ENCODE results near the gene MYL3. TPM values are rescaled to one million over a fixed set of nuclear protein-coding genes. Genes with fewer than 3 reads are reported as not detected.

MYL3 gene
- total RNA-seq, 5 donors from 2014 or later (not counting 1 experiment from before 2014, with no cell fraction given): not detected

DNA sequence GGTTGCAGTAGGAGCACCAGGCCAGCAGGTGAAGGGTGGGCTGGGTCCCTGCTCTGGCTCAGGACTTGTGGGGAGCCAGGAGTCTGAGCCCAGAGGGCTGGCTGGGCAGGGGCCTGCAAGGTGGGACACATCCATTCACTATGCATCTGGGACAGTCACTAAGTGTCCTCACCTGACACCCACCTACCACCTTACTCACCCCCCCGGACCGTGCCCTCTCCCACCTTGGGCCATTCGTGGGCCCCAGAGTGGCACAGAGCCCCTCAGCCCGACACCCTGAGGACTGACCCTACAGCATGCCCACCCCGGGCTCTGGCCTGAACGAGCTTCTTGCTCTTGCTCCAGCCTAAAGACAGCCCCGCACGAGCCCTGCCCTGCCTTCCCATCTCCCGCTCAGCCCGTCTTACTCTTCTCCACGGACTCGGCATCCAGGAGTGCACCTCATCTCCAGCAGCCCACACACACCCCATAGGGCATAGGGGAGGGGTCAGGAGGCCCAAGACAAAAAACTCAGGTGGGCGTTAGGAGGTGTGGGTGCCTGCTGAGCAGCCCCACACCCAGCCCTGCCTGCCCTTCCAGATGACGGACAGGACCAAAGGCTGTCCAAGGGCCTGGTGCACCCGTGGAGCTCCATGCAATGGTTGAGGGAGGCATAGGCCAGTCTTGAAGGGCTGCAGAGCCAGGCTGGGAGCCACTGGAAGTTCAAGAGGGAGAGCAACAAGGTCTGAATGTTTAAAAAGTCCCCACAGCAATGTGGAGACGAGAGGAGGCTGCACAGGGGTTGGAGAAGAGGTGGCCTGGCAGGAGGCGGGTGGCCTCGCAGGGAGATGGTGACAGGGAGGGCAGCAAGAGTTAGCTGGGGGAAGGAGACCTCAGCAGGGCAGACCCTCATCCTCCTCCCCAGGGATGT, 41.3 kb upstream of the MYL3 start:
- DNase-seq (no peak), ATAC-seq (replicated peaks in 1 of 4) (no peak)
- Mint-ChIP-seq H3K9me3 (no peaks in the 10 kb centered on the region), H3K36me3 (no peaks in the 10 kb centered on the region), H3K4me3 (no peak overlapping the region), H3K27me3 (no peaks in the 10 kb centered on the region), H3K27ac (no peak overlapping the region), H3K4me1 (peaks cover 4 to 5% (median 4%) of the 10 kb centered on the region in 3 donors)
- Histone ChIP-seq H3K36me3 (ENCODE audit: control insufficient read depth in 2 of 2, extremely low read depth in 1 of 2, insufficient read depth in 1 of 2, low read length in 1 of 2) (no peaks in the 10 kb centered on the region), H3K4me1 (ENCODE audit: control insufficient read depth in 1 of 2, extremely low read depth in 1 of 2, insufficient read depth in 2 of 2, low read length in 2 of 2) (peaks cover 0 to 10% of the 10 kb centered on the region in 2 experiments), H3K27ac (ENCODE audit: low read length) (no peak overlapping the region), H3K27me3 (replicated peaks in 1 of 2; ENCODE audit: control insufficient read depth in 2 of 2, extremely low read depth in 1 of 2, insufficient read depth in 2 of 2, low read length in 1 of 2) (peaks cover 0 to 32% of the 10 kb centered on the region in 2 experiments), H3K4me3 (ENCODE audit: control insufficient read depth in 1 of 2, extremely low read depth in 1 of 2, low read length in 1 of 2) (no peak overlapping the region), H3K9me3 (no peaks in the 10 kb centered on the region)
- WGBS (ENCODE audit: insufficient coverage): 78% methylated on average over 5 of the region's 18 CpGs
- CTCF ChIA-PET: interaction anchor here in 1 of 2 donors (0.5 kb wide), 1 partner anchor 1393 kb away, joined by 7 read pairs; no protein-coding TSS in a partner anchor
- POLR2A ChIA-PET: no interaction called here

DNA sequence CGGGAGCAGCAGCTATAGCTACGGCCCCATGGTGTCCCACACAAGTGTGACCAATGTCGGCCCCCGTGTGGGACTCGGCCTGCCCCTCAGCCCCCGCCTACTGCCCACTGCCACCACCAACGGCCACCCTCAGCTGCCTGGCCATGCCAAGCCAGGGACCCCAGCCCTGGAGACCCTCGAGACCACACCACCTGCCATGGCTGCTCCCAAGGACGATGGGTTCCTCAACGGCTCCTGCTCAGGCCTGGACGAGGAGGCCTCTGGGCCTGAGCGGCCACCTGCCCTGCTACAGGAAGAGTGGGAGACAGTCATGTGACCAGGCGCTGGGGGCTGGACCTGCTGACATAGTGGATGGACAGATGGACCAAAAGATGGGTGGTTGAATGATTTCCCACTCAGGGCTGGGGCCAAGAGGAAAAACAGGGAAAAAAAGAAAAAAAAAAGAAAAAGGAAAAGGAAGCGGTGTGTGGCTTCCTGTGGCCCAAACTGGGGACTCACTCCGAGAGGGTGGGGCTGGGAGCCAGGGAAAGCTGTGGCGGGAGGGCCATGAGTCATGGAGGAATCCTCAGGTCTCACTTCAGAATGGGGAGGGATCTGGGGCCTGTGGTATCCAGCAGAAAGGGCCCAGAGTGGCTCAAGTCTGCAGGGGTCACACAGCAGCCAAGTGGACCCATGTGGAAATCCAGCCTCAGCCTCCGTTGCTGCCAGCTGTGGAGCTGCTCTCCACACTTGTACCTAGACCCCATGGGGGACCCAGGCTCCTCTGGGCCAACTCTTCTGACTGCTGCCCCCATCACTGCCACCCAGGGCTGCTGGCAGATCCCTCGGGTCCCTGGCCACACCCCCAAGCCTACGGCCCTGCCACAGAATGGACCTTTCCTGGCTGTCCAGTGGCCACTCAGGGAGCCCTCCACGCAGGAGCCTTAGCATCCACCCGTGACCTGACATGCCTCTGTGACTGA, 40.4 kb upstream of the MYL3 start:
- Histone ChIP-seq H3K9me3 (no peaks in the 10 kb centered on the region), H3K27me3 (replicated peaks in 1 of 2; ENCODE audit: control insufficient read depth in 2 of 2, extremely low read depth in 1 of 2, insufficient read depth in 2 of 2, low read length in 1 of 2) (peaks cover 0 to 32% of the 10 kb centered on the region in 2 experiments), H3K4me1 (ENCODE audit: control insufficient read depth in 1 of 2, extremely low read depth in 1 of 2, insufficient read depth in 2 of 2, low read length in 2 of 2) (peaks cover 0 to 7% of the 10 kb centered on the region in 2 experiments), H3K36me3 (ENCODE audit: control insufficient read depth in 2 of 2, extremely low read depth in 1 of 2, insufficient read depth in 1 of 2, low read length in 1 of 2) (no peaks in the 10 kb centered on the region), H3K27ac (ENCODE audit: low read length) (no peak overlapping the region), H3K4me3 (ENCODE audit: control insufficient read depth in 1 of 2, extremely low read depth in 1 of 2, low read length in 1 of 2) (no peak overlapping the region)
- Mint-ChIP-seq H3K9me3 (no peaks in the 10 kb centered on the region), H3K4me1 (peaks cover 0 to 4% (median 2%) of the 10 kb centered on the region in 3 donors), H3K4me3 (no peak overlapping the region), H3K36me3 (no peaks in the 10 kb centered on the region), H3K27ac (no peak overlapping the region), H3K27me3 (peaks cover 6 to 8% of the 10 kb centered on the region in 2 donors)
- ChIA-PET CTCF (interaction anchor here in 1 of 2 donors (0.5 kb wide), 1 partner anchor 1392 kb away, joined by 7 read pairs; no protein-coding TSS in a partner anchor), POLR2A (no interaction called here)
- ATAC-seq (replicated peaks in 1 of 4): no peak
- WGBS (ENCODE audit: insufficient coverage): 82% methylated on average over 14 of the region's 21 CpGs
- no peak for DNase-seq

DNA sequence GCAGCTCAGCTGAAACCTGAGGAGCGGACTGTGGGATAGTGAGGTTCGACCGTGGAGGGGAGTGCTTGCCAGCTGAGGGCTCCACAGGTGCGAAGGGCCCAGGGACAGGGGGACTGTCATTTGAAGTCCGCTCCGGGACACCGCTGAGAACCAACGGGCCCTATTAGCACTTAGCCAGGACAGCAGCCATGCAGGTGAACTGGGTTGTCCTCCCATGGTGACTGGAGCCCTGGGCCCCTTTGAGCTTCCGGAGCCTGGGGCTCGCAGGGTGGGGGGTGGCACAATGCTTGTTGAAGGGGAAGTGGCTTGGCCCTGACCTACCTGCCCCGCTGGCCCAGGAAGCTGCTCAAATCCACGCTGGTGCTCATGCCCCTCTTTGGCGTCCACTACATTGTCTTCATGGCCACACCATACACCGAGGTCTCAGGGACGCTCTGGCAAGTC, 39.0 kb upstream of the MYL3 start:
- H3K4me3 Mint-ChIP-seq: no peak overlapping the region
- Histone ChIP-seq H3K9me3 (no peaks in the 10 kb centered on the region), H3K4me1 (ENCODE audit: control insufficient read depth in 1 of 2, extremely low read depth in 1 of 2, insufficient read depth in 2 of 2, low read length in 2 of 2) (peaks cover 0 to 13% of the 10 kb centered on the region in 2 experiments), H3K4me3 (ENCODE audit: control insufficient read depth in 1 of 2, extremely low read depth in 1 of 2, low read length in 1 of 2) (no peak overlapping the region), H3K27ac (ENCODE audit: low read length) (no peak overlapping the region), H3K36me3 (ENCODE audit: control insufficient read depth in 2 of 2, extremely low read depth in 1 of 2, insufficient read depth in 1 of 2, low read length in 1 of 2) (no peaks in the 10 kb centered on the region), H3K27me3 (replicated peaks in 1 of 2; ENCODE audit: control insufficient read depth in 2 of 2, extremely low read depth in 1 of 2, insufficient read depth in 2 of 2, low read length in 1 of 2) (peaks cover 0 to 43% of the 10 kb centered on the region in 2 experiments)
- peaks cover 13 to 16% of the 10 kb centered on the region in 2 donors for H3K27me3 Mint-ChIP-seq
- WGBS (ENCODE audit: insufficient coverage): 97% methylated on average over 9 of the region's 15 CpGs
- ChIA-PET POLR2A (no interaction called here), CTCF (no interaction called here)
- ATAC-seq (replicated peaks in 1 of 4) (no peak), DNase-seq (no peak)
- no peaks in the 10 kb centered on the region for H3K9me3 Mint-ChIP-seq
- H3K36me3 Mint-ChIP-seq: no peaks in the 10 kb centered on the region
- no peak overlapping the region for H3K27ac Mint-ChIP-seq
- H3K4me1 Mint-ChIP-seq: peaks cover 0 to 4% (median 3%) of the 10 kb centered on the region in 3 donors

- Mint-ChIP-seq H3K27ac (no peak overlapping the region), H3K27me3 (peaks cover 16 to 18% of the 10 kb centered on the region in 2 donors), H3K9me3 (no peaks in the 10 kb centered on the region), H3K4me3 (no peak overlapping the region), H3K36me3 (no peaks in the 10 kb centered on the region), H3K4me1 (peaks cover 0 to 4% (median 3%) of the 10 kb centered on the region in 3 donors)
- peaks cover 0 to 43% of the 10 kb centered on the region in 2 experiments for H3K27me3 ChIP-seq (replicated peaks in 1 of 2; ENCODE audit: control insufficient read depth in 2 of 2, extremely low read depth in 1 of 2, insufficient read depth in 2 of 2, low read length in 1 of 2)
- H3K9me3 ChIP-seq: no peaks in the 10 kb centered on the region
- H3K4me3 ChIP-seq (ENCODE audit: control insufficient read depth in 1 of 2, extremely low read depth in 1 of 2, low read length in 1 of 2): no peak overlapping the region
- ATAC-seq (replicated peaks in 1 of 4) (no peak), DNase-seq (no peak)
- ChIA-PET POLR2A (no interaction called here), CTCF (no interaction called here)
- peaks cover 0 to 13% of the 10 kb centered on the region in 2 experiments for H3K4me1 ChIP-seq (ENCODE audit: control insufficient read depth in 1 of 2, extremely low read depth in 1 of 2, insufficient read depth in 2 of 2, low read length in 2 of 2)
- H3K27ac ChIP-seq (ENCODE audit: low read length): no peak overlapping the region
- no peaks in the 10 kb centered on the region for H3K36me3 ChIP-seq (ENCODE audit: control insufficient read depth in 2 of 2, extremely low read depth in 1 of 2, insufficient read depth in 1 of 2, low read length in 1 of 2)
- 89% methylated on average over 16 of the region's 17 CpGs for WGBS (ENCODE audit: insufficient coverage)
Measured at GRCh38 chr3:46901591-46902187, 38.4 kb upstream of the MYL3 start.

GRCh38 chr3:46901061-46901460, 37.8 kb upstream of the MYL3 start:
- POLR2A ChIA-PET: no interaction called here
- H3K9me3 Mint-ChIP-seq: no peaks in the 10 kb centered on the region
- DNase-seq: no peak

More at GRCh38 chr3:46901061-46901460, 37.8 kb upstream of the MYL3 start:
- Histone ChIP-seq H3K4me1 (ENCODE audit: control insufficient read depth in 1 of 2, extremely low read depth in 1 of 2, insufficient read depth in 2 of 2, low read length in 2 of 2) (peaks cover 0 to 13% of the 10 kb centered on the region in 2 experiments), H3K27ac (ENCODE audit: low read length) (no peak overlapping the region), H3K4me3 (ENCODE audit: control insufficient read depth in 1 of 2, extremely low read depth in 1 of 2, low read length in 1 of 2) (no peak overlapping the region), H3K36me3 (ENCODE audit: control insufficient read depth in 2 of 2, extremely low read depth in 1 of 2, insufficient read depth in 1 of 2, low read length in 1 of 2) (no peaks in the 10 kb centered on the region), H3K27me3 (replicated peaks in 1 of 2; ENCODE audit: control insufficient read depth in 2 of 2, extremely low read depth in 1 of 2, insufficient read depth in 2 of 2, low read length in 1 of 2) (peaks cover 0 to 45% of the 10 kb centered on the region in 2 experiments), H3K9me3 (no peaks in the 10 kb centered on the region)
- Mint-ChIP-seq H3K4me3 (no peak overlapping the region), H3K27ac (no peak overlapping the region), H3K4me1 (peaks cover 0 to 4% (median 3%) of the 10 kb centered on the region in 3 donors), H3K27me3 (peaks cover 19 to 20% of the 10 kb centered on the region in 2 donors), H3K36me3 (no peaks in the 10 kb centered on the region)
- WGBS (ENCODE audit: insufficient coverage): 73% methylated on average over 3 of the region's 3 CpGs
- CTCF ChIA-PET: interaction anchor here in 1 of 2 donors (1.1 kb wide), 1 partner anchor 8 kb away, joined by 3 read pairs; no protein-coding TSS in a partner anchor
- no peak for ATAC-seq (replicated peaks in 1 of 4)

All from T-cell (primary cell).